Keratinocyte (primary cell): ENCODE measurements around the gene CHN2. TPM values are rescaled to one million over a fixed set of nuclear protein-coding genes. Genes with fewer than 3 reads are reported as not detected.
A peak's percentile ranks its signal among the peaks of the same experiment; 100 is the strongest.

Source experiments
- DNase-seq: peaks from one replicate; pipeline ENCODE4 v3.0.0-alpha.2; 2011; ENCODE audit warnings: low read depth, missing footprints, low spot score
- FAIRE-seq: peaks from 2 replicates; lab custom pipeline; 2011; peaks lifted over from hg19 to GRCh38; lab: Jason Lieb, UNC
- H2AFZ ChIP-seq: 2 replicates; pipeline ENCODE4 v1.6.0; 2012; ENCODE audit warnings: low read length, control low read depth, inconsistent platforms; ENCODE audit not compliant: control insufficient read depth
- H3K27ac ChIP-seq: 2 replicates; pipeline ENCODE4 v1.5.1; 2011; ENCODE audit warnings: low read length; ENCODE audit not compliant: control insufficient read depth, insufficient read depth
- H3K27me3 ChIP-seq: 3 replicates; pipeline ENCODE4 v1.6.0; 2011; ENCODE audit warnings: low read length; ENCODE audit not compliant: control insufficient read depth, insufficient read depth; ENCODE audit errors: extremely low read depth
- H3K36me3 ChIP-seq, 2 experiments: 2 replicates in 1 of 2; 3 replicates in 1 of 2; pipeline ENCODE4 v1.5.1; 2011; ENCODE audit warnings: low read length in 2 of 2, mild to moderate bottlenecking in 1 of 2; ENCODE audit not compliant: control insufficient read depth in 2 of 2, insufficient read depth in 2 of 2; ENCODE audit errors: extremely low read depth in 1 of 2
- H3K4me1 ChIP-seq: 3 replicates; pipeline ENCODE4 v1.5.1; 2011; ENCODE audit warnings: low read length; ENCODE audit not compliant: control insufficient read depth, insufficient read depth; ENCODE audit errors: extremely low read depth
- H3K4me2 ChIP-seq: 3 replicates; pipeline ENCODE4 v1.6.0; 2011; ENCODE audit warnings: low read depth, low read length; ENCODE audit not compliant: control insufficient read depth, insufficient read depth; ENCODE audit errors: extremely low read depth
- H3K4me3 ChIP-seq, 3 experiments: fragments of 200-600 bp in 1 of 3; sonication (generic) in 1 of 3; 2 replicates in 2 of 3; 3 replicates in 1 of 3; pipeline ENCODE4 v1.5.1; 2011 to 2016; ENCODE audit warnings: low read length in 3 of 3, mild to moderate bottlenecking in 3 of 3, control low read depth in 2 of 3, inconsistent platforms in 1 of 3, low read depth in 1 of 3, mixed read lengths in 1 of 3, mixed run types in 1 of 3, moderate library complexity in 1 of 3; ENCODE audit not compliant: control insufficient read depth in 2 of 3, insufficient read depth in 2 of 3; ENCODE audit errors: extremely low read depth in 1 of 3
- H3K79me2 ChIP-seq: 2 replicates; pipeline ENCODE4 v1.6.0; 2012; ENCODE audit warnings: low read length; ENCODE audit not compliant: control insufficient read depth, insufficient read depth
- H3K9ac ChIP-seq: 3 replicates; pipeline ENCODE4 v1.6.0; 2011; ENCODE audit warnings: low read length; ENCODE audit not compliant: control insufficient read depth, insufficient read depth; ENCODE audit errors: extremely low read depth
- H3K9me1 ChIP-seq: 3 replicates; pipeline ENCODE4 v1.6.0; 2011; ENCODE audit warnings: low read length; ENCODE audit not compliant: control insufficient read depth, insufficient read depth; ENCODE audit errors: extremely low read depth
- H3K9me3 ChIP-seq: 2 replicates; pipeline ENCODE4 v1.5.1; 2012; ENCODE audit warnings: low read depth, low read length; ENCODE audit not compliant: control insufficient read depth
- H4K20me1 ChIP-seq: 3 replicates; pipeline ENCODE4 v1.6.0; 2011; ENCODE audit warnings: low read length; ENCODE audit not compliant: control insufficient read depth, insufficient read depth; ENCODE audit errors: extremely low read depth
- CTCF ChIP-seq, 3 experiments: IDR thresholded peaks in 1 of 3; conservative IDR thresholded peaks in 1 of 3; optimal IDR thresholded peaks in 1 of 3; 2 replicates in 2 of 3; 3 replicates in 1 of 3; pipeline versions ENCODE3 to v1.5.1; 2011; ENCODE audit warnings: low read length in 3 of 3, mild to moderate bottlenecking in 3 of 3, moderate library complexity in 2 of 3, control low read depth in 1 of 3, inconsistent platforms in 1 of 3; ENCODE audit not compliant: insufficient read depth in 2 of 3; ENCODE audit errors: extremely low read depth in 1 of 3
- EZH2 ChIP-seq: IDR thresholded peaks from one replicate; pipeline ENCODE4 v1.6.1; 2012; ENCODE audit warnings: inconsistent platforms, mild to moderate bottlenecking, low read length, moderate library complexity
- dilution Hi-C: fragments of 300-500 bp; cut with MboI; formaldehyde crosslinking; loops from one replicate; pipeline ENCODE4 v1.7.0; 2020; ENCODE audit warnings: low sequenced_read_pairs; ENCODE audit not compliant: extremely low pct_ligation_motif_present
- polyA plus RNA-seq, 5 experiments: library from polyadenylated mRNA; depleted of rRNA in 3 of 5; stranded (reverse) in 3 of 5; stranded (forward) in 1 of 5; unstranded in 1 of 5; fragments of >200 nt; gene quantifications; 1 replicate in 1 of 5; 2 replicates in 3 of 5; 3 replicates in 1 of 5; pipeline versions ENCODE4 v1.2.1 to v1.2.3, GENCODE V29; 2011 to 2012; ENCODE audit warnings: missing spikeins in 2 of 5, low read depth in 1 of 5, low replicate concordance in 1 of 5

CHN2 gene
- polyA plus RNA-seq, 1 donor (not counting 4 experiments of a cell fraction or from before 2014, with no cell fraction given) = 1.8 TPM

- FAIRE-seq = peak; percentile 86
- no peak overlapping the region for H2AFZ ChIP-seq
- H3K4me3 ChIP-seq = no peak overlapping the region
- no peaks in the 10 kb centered on the region for H3K36me3 ChIP-seq
- no peaks in the 10 kb centered on the region for H3K9me1 ChIP-seq
- no peak for DNase-seq
- dilution Hi-C loops = no loop called here
- H3K9me3 ChIP-seq = no peaks in the 10 kb centered on the region
- H3K27me3 ChIP-seq = no peaks in the 10 kb centered on the region
- TF ChIP-seq EZH2 (no peak), CTCF (optimal IDR thresholded peaks at IDR 0.05 in 1 of 3, IDR thresholded peaks at IDR 0.05 in 1 of 3, conservative IDR thresholded peaks at IDR 0.05 in 1 of 3; ENCODE audit: extremely low read depth in 1 of 3, insufficient read depth in 2 of 3, low read length in 3 of 3) (no peak)
- H3K4me2 ChIP-seq = no peak overlapping the region
- H4K20me1 ChIP-seq = no peaks in the 10 kb centered on the region
- no peak overlapping the region for H3K27ac ChIP-seq
- no peaks in the 10 kb centered on the region for H3K79me2 ChIP-seq
- no peak overlapping the region for H3K9ac ChIP-seq
- H3K4me1 ChIP-seq = peaks cover 8% of the 10 kb centered on the region
Measured at GRCh38 chr7:29265208-29265923, 70.8 kb downstream of the CHN2 start.

GRCh38 chr7:29269935-29270334 is 75.4 kb downstream of the CHN2 start:
- Histone ChIP-seq H3K4me3 (no peak overlapping the region), H3K9ac (no peak overlapping the region), H3K36me3 (no peaks in the 10 kb centered on the region), H3K27me3 (no peaks in the 10 kb centered on the region), H2AFZ (no peak overlapping the region), H3K4me1 (peaks cover 15% of the 10 kb centered on the region), H3K79me2 (no peaks in the 10 kb centered on the region), H3K27ac (no peak overlapping the region), H4K20me1 (no peaks in the 10 kb centered on the region), H3K9me3 (no peaks in the 10 kb centered on the region), H3K4me2 (no peak overlapping the region), H3K9me1 (no peaks in the 10 kb centered on the region)
- DNase-seq (no peak), FAIRE-seq (no peak)
- dilution Hi-C loops = no loop called here
- TF ChIP-seq EZH2 (no peak), CTCF (optimal IDR thresholded peaks at IDR 0.05 in 1 of 3, IDR thresholded peaks at IDR 0.05 in 1 of 3, conservative IDR thresholded peaks at IDR 0.05 in 1 of 3; ENCODE audit: extremely low read depth in 1 of 3, insufficient read depth in 2 of 3, low read length in 3 of 3) (no peak)
